Melanocyte of skin (primary cell): ENCODE results near the gene AUTS2. TPM values are rescaled to one million over a fixed set of nuclear protein-coding genes. Genes with fewer than 3 reads are reported as not detected.

Experiments
- small RNA-seq, 2 donors: library from RNA; depleted of rRNA; stranded (forward); fragments of <200 nt; gene quantifications; one replicate each; pipeline ENCODE3, GENCODE V24; 2012
- total RNA-seq, 2 donors: library from RNA; depleted of rRNA; stranded (reverse); fragments of >200 nt; gene quantifications; 2 replicates each; pipeline ENCODE4 v1.2.3, GENCODE V29; 2012

Gene AUTS2
- total RNA-seq: 1 to 10 TPM; 7.6 to 10.0 TPM

GRCh38 chr7:69598081-69598486 lies at the start of gene AUTS2:
Gene AUTS2 (plus strand): TSS chr7:69598475. CDS start chr7:69599654, 1,179 bp downstream.

Small RNAs within 50 kb of the gene (small RNA-seq; reads per million reads assigned to genes)
- gene AC073873.1: 0 reads per million in 2 donors
